Measurements from ENCODE around the gene MRPS5.

Gene MRPS5

DNA sequence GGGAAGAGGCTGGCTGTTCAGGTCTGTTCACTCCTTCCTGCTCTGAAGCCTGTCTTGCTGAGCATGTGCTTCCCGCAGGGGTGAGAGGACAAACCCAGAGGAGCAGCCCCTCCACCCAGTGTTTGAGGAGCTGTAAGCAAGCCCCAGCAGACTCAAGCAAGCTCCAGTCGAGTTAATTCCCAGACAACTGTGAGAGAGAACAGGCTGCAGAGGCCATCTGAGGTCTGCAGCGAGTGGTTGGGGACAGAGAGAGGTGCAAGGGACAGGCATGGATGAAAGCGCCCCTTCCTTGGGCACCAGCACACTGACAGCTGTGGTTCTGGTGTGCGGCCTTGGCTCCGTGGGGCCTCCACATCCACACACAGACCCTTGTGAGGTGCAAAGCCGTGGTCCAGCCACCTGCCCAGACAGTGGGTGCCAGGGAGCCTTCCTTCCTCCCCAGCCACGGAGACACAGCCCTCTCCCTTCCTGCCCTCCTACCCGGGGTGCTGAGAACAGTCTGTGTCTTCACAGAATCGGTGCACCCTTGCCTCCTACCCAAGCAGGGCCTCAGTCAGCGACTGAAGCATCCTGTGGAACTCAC, 59.9 kb downstream of the MRPS5 start:
- no peak for DNase-seq (ENCODE audit: low read depth in 1 of 2, low spot score in 1 of 2)

DNA sequence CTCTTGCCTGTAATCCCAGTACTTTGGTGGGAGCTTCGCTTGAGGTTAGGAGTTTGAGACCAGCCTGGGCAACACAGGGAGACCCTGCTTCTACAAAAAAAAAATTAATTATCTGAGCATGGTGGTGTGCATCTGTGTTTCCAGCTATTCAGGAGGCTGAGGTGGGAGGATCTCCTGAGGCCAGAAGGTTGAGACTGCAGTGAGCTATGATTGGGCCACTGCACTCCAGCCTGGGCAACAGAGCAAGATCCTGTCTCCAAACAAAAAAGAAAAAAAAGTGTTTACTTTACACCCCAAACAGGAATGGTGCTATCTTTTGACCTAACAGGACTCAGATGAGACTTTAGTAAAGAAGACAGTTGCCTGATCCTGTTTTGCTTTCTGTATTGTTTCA, 60.5 kb downstream of the MRPS5 start:
- no peak for DNase-seq (ENCODE audit: low read depth in 1 of 2, low spot score in 1 of 2)

DNA sequence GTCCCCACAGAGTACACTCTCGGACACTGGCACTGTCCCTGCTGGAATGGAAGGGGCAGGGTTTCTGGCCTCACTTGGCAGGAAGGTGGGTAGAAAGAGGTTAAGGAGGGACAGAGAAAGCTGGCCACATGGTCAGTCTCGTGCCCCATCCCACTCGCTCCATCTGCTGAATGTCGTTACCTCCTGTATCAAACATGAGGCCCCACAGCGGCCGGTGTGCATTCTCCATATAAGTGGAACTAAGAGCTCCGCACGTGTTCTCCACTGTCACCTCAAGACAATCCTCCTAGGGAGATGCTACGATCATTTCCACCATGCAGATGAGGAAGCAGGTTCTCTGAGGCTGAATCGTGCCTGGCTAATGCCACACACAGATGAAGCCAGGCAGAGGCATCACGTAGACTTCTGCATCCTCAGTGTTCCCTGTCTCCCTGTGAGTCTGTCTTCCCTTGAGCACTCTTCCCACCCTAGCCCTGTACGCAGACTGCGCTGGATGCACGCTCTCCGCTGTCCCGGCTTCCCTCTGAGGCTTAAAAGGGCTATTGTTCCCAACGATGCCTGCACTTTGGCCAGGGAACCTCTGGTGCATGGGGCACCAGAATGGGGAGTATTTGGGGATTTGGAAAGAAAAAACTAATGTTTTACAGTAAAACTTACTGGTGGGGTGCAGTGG, 61.0 kb downstream of the MRPS5 start:
- DNase-seq (ENCODE audit: low read depth in 1 of 2, low spot score in 1 of 2), result no peak

DNA sequence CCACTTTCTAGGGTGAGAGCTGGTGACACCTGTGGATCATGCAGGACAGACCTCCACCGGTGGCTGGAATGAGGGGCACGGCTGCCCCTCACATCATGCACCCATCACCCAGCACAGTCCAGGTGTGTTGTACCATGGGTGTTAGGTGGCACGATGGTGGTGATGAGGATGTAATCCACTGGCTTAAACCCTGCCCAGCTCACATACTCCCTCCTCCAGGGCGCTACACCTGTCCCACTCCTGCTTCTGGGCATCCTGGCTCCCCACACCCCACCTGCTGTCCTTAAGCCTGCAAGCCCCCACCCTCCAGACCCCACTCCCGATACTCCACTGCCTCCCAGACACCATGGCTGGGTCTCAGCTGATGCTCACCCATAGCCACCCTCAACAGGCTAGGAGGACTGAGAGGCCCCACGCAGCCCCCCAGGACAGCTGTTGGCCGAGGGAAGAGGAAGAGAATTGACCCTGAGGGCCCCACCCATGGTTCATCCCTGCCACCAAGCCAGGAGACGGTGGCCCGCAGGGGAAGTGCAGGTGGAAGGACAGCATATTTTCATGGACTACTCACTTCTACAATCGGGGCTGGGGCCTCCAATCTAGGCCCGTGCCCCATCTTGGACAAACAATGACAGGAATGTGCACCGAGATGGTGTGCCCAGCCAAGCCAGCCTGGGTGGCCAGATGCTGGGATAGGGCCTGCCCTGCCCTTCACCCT, 61.8 kb downstream of the MRPS5 start:
- DNase-seq (ENCODE audit: low read depth in 1 of 2, low spot score in 1 of 2), result no peak

DNA sequence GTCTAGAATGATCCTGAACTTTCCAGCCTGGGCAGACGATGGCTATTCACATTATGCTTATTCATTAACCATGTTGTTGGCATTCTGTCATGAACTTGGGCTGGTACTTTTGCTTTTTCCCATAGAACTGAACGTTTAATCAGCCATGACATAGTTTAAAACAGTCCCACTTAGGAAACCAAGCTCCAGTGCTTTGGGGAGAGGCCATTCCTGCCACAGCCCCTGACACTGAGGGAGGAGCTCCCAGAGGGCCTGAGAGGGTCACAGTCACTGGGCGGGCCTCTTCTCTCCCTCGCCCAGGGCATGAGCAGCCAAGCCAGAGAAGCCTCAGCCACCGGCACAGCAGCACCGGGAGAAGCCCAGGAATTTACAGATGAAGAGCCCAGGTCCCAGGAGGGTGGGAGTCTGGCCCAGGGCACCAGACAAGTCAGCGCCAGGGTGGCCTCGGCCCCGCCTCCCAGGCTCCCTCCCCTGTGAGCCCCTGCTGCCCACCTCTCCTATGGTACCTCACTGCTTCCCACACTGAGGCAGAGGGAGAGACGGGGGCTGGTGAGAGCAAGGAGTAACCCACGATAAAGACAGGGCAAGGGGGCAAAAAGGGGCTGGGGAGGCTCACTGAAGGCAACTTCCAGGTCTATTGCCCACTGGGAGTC, 62.5 kb downstream of the MRPS5 start:
- no peak for DNase-seq (ENCODE audit: low read depth in 1 of 2, low spot score in 1 of 2)

DNA sequence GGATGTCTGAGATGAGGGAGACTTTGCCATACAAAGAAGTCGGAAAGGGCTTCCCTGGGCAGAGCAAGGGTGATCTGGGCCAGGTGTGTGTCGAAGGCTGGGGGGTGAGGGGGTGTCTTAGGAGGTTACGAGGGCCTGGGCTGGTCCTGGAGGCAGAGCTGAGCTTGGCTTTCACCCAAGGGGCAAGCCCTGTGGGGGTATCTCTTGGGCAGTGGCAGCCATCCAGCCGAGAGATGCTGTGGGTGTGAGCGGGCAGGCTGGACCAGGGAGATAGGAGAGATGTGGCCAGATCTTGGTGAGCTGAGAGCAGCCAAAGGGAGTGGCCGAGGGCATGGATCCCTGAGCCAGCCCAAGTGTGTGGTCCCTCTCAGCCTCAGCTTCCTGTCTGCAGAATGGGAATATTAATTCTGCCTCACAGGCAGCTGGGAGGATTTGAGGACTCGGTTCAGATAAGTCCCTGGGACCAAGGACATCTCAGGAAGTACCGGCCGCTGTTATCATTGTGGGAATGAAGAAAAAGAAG, 63.1 kb downstream of the MRPS5 start:
- no peak for DNase-seq (ENCODE audit: low read depth in 1 of 2, low spot score in 1 of 2)

DNA sequence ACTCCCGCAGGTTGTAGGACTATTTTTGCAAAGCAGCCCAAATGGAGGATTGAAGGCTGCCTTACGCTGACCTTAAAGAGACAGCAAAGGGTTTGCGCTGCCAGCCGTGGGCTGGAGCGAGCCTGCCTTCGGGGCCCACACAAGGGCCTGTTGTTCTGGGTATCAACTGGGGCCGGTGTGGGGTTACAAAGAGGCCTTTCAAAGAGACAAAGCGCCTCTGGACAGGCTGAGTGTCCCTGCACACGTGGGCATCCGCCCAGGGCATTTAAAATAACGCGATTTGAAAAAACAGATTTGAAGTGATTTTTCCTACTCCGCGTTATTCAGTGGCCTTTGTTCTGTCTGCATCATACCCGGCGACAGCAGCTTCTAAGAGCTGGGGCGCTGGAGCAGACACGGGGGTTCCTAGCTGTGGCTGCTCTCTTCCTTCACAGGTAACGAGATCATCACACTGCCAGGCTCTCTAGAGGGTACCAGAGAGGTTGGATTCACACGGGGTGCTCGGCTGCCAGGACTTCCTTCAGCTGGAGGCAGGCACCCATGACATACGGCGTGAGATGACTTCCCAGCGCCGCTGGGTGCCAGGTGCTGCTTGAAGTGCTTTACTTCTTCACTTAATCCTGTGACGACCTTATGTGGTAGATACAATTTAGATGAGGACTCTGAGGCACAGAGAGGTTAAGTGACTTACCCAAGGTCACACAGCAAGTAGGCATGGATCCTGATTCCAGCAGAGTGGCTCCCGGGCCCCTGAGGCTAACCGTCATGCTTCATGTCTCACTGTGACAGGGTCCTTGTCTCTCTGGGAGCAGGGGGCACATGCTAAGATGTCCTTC, 63.9 kb downstream of the MRPS5 start:
- no peak for DNase-seq (ENCODE audit: low read depth in 1 of 2, low spot score in 1 of 2)

DNA sequence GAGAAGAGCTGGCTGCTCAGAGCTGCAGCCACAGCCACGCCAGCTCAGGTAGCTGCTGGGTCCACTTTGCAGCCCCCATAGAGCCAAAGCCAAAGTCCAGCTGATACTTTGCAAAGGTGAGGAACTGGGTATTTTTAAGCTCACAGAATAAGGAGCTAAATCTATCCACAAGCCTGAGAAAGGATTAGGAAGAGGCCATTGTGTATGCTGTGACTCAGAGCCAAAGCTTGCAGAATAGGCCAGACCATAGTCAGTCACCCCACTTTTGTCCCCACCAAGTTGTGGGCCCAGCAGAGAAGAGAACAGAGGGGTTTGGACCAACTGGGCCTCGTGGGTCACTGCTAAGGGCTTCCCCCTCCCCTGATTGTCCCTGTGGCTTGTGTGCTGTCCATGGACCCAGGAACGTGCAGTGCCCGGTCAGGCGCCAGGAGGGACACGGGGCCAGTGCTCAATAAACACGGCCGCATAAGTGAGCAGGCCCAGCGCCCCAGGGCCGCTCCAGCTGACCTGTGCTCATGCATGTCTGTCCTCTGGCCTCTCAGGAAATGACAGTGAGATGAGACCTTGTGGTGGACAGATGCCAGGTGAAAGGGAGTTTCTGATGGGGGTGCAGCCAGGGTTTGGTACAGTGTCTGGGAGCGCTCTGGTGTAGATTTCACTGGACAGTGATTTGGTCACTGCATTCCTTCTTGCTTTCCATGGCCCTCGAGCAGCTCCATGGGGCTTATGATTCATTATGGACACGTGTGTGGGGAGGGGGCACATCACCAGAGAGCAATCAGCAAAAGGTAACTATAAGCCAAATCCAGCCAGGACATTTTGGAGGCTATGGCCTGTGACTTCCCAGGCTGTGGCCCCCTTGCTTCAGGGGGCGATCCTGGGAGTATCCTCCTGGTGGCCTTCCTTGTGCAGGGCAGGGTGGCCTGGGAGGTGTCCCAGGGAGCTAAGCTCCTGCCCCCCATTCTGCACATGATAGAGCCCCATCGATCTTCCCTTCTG, 64.8 kb downstream of the MRPS5 start:
- no peak for DNase-seq (ENCODE audit: low read depth in 1 of 2, low spot score in 1 of 2)

DNA sequence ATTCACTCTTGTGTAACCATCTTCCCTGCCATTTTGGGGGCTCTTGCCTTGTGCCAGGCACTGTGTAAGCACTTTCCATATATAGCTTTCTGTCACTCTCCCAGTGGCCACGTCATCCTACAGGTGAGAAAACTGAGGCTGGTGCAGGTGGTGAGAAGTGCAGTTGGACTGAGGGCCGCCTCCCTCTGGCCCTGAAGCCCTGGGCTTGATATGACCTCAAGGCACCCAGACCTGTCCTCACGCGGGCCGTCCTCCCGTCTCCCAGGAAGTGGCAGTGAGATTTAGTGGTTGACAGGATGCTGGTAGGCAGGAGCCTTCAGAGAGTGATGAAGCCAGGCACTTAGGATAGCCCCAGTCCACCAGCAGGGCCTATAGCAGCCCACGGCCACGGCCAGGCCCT, 65.6 kb downstream of the MRPS5 start:
- DNase-seq (ENCODE audit: low read depth in 1 of 2, low spot score in 1 of 2), result no peak

DNA sequence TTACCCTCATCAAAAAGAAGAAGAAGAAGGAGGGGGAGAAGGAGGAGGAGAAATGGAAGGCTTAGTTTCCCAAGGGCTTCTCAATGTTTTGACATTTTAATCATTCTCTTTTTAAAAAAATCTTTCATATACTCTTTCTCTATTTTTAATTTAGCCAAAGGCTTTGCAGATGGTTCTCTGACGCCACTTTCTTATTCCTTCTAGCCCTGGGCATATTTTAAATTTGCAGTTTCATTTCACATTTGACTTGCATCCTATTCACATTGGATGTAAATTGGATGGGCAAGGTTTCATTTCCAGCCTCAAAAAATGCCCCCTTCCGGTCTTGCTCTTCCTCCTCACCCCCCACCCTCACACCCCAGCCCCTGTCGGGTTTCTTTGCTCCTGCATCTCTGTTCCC, 66.3 kb downstream of the MRPS5 start:
- no peak for DNase-seq (ENCODE audit: low read depth in 1 of 2, low spot score in 1 of 2)

DNA sequence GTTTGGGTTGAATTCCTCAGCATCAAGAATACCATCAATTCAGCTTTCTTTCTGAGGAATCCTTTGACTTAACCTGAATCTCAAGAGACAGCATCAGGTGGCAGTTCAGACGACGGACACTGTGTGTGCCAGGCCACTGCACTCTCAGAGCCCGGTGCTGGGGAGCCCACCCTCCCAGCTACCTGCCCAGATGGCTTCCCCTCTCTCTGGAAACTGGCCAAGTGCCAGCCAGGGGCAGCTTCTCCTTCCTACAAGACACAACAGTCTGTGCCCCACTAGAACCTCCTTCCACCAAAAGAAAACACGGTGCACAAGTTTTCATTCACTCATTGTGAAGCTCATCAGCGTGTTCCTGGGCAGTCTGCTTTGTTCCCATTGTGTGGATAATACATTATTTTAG, 67.6 kb downstream of the MRPS5 start:
- DNase-seq (ENCODE audit: low read depth in 1 of 2, low spot score in 1 of 2), result no peak

DNA sequence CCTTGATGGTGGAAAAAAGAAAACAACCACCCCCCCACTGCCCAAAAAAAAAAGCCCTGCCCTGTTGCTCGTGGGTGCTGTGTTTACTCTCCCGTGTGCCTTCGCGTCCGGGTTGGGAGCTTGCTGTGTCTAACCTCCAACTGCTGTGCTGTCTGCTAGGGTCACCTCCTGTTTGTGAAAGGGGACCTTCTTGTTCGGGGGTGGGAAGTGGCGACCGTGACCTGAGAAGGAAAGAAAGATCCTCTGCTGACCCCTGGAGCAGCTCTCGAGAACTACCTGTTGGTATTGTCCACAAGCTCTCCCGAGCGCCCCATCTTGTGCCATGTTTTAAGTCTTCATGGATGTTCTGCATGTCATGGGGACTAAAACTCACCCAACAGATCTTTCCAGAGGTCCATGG, 68.1 kb downstream of the MRPS5 start:
- DNase-seq (ENCODE audit: low read depth in 1 of 2, low spot score in 1 of 2), result no peak

DNA sequence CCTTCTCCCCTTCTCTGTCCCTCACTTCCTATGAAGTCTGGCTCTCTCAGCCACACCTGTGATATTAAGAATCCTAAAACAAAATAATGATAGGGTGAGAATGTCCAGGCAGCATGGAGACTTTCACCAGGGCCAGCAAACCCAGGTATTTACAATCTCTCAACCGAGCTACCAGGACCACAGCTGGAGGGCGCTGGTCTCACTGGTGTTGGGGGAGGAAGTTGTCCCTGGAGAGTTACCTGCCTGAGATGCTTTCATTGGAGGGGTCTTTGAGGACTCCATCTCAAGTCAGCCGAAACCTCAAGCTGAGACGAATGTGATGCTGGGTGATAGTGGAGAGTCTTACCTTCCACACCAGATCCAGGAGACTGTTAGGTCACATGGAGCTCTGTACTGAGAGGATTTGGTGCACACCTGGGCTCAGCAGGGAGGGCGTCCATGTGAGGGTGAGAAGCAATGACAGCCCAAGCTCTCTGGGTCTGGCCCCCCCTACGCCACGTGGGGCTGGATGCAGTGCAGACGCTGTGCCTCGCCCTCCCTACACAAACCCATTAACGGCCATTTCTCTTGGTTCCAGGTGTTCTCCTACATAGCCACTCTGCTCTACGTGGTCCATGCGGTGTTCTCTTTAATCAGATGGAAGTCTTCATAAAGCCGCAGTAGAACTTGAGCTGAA, 68.7 kb downstream of the MRPS5 start:
- no peak for DNase-seq (ENCODE audit: low read depth in 1 of 2, low spot score in 1 of 2)

DNA sequence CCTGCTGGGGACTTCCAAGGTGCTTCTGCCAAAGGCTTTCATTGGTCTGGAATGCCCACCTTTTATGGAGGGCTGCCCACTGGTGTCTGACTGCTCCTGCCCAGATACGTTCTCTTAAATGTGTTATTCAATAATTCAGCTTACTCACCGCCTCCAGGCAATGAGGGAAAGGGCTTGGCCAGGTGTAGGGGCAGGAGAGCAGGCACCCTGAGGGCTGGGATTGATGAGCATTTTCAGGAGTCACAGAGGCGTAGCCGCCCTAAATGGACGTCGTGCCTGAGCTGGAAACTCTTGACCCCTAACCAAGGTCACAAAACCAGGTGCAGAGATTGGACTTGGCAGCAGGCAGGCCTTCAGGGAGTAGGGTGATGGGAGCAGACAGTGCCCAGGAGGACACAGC, 69.3 kb downstream of the MRPS5 start:
- DNase-seq (ENCODE audit: low read depth in 1 of 2, low spot score in 1 of 2), result no peak

DNA sequence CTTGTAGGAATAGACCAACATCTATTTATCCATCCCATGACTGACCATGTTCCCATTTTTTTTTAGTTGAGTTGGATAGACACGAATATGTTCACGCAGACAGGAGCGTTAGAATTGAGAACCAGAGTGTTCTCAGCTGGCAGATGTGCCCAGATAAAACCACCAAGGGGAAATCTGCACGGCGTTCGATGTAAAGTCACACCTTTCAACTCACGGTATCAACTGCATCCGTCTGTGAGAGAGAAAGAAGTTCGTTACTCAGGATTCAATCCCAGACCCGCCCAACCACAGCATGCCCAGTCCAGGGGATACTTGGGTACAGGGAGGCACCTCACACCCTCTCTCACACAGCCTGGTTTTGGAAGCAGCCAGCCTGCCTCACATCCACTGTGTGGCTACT, 70.0 kb downstream of the MRPS5 start:
- no peak for DNase-seq (ENCODE audit: low read depth in 1 of 2, low spot score in 1 of 2)

DNA sequence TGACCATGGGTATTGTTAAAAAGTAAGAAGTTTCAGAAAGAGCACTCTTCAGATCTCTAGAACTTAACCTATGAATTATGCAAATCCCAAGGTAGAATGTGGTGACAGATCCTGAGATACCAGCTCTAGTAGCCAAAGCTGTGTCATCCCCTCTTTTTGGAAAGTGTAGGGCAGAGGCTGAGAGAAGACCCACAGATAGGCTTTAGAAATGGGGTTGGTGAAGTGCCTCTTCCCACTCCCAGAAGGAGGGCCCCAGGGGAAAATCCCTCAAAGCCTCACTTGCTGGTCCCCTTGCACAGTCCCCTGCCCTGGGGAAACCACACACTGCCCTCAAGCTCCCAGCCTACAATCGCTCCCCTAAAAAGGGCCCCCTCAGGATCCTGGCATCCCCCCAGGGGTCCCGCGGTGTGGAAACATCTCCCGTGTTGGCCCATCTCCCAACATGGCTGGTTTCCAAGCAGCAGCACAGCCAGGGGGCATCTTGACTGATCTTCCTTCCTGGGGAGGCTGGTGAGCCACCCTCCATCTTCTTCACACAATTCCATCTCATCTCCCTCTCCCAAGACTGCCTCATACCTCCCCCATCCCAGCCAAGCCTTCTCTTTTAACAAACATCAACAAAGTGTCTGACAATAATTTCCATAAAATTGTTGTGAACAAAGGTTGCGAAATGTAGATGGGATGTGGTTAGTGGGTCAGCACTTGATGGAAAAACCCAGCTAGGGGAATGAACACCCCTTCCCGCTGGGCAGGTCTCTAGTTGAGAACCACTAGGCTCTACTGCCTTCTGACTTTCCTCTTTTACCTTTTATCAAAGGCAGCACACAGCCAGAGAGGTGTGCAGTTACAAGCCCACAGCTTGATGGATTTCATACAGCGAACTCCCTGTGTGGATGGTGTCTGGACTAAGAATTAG, 71.0 kb downstream of the MRPS5 start:
- DNase-seq (ENCODE audit: low read depth in 1 of 2, low spot score in 1 of 2), result no peak

DNA sequence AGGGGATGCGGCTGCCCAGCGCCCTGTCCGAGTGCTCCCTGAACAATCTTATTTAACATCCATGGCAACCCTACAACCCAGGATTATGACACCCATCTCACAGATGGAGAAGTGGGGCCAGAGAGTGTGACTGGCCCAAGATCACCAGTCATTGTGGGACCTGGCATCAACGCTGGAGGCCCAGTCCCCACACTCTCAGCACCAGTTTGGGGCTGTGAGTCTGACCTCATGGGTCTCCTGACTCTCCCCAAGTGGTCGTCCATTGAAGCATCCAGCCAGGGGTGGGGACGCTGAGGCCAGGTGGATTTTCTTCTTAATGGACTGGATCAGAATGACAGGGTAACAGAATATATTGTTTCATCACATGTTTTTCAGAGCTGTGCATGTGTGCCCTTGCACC, 71.6 kb downstream of the MRPS5 start:
- no peak for DNase-seq (ENCODE audit: low read depth in 1 of 2, low spot score in 1 of 2)

DNA sequence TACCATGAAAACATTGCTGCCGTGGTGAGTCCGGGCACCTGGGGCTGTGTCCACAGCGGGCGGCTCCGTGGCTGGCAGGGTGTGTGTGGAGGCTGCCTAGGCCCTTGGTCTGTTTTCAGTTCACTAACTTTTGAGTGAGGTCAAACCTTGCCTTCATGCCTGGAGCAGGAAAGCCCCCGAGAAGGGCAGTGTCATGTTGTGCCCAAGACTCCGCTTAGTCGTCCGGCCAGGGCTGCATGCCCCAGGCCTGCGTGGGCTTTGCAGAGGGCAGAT, 72.0 kb downstream of the MRPS5 start:
- no peak for DNase-seq (ENCODE audit: low read depth in 1 of 2, low spot score in 1 of 2)
